ENCODE results near the gene NRG2.

NRG2 gene

GRCh38 chr5:140005145-140005591, 37.9 kb downstream of the NRG2 start:
- DNase-seq: no peak

- no peak for DNase-seq
Observed at GRCh38 chr5:140004174-140004573, 38.9 kb downstream of the NRG2 start.

GRCh38 chr5:140003519-140003918, 39.6 kb downstream of the NRG2 start:
- DNase-seq: no peak

- DNase-seq: no peak
Observed at GRCh38 chr5:140000332-140000731, 42.8 kb downstream of the NRG2 start.

- no peak for DNase-seq
Observed at GRCh38 chr5:139998837-139999236, 44.3 kb downstream of the NRG2 start.

GRCh38 chr5:139997276-139997675, 45.8 kb downstream of the NRG2 start:
- no peak for DNase-seq

- no peak for DNase-seq
Observed at GRCh38 chr5:139995929-139996328, 47.2 kb downstream of the NRG2 start.

GRCh38 chr5:139994234-139994633, 48.9 kb downstream of the NRG2 start:
- DNase-seq: no peak

GRCh38 chr5:139985733-139986132, 57.4 kb downstream of the NRG2 start:
- DNase-seq: no peak

GRCh38 chr5:139985290-139985689, 57.8 kb downstream of the NRG2 start:
- DNase-seq: no peak

- DNase-seq: no peak
Observed at GRCh38 chr5:139984816-139985215, 58.3 kb downstream of the NRG2 start.

- DNase-seq: no peak
Observed at GRCh38 chr5:139982975-139983240, 60.2 kb downstream of the NRG2 start.

- no peak for DNase-seq
Observed at GRCh38 chr5:139982157-139982974, 60.7 kb downstream of the NRG2 start.

- no peak for DNase-seq
Observed at GRCh38 chr5:139980765-139981164, 62.3 kb downstream of the NRG2 start.

- DNase-seq: no peak
Observed at GRCh38 chr5:139979943-139980342, 63.2 kb downstream of the NRG2 start.

GRCh38 chr5:139979518-139979917, 63.6 kb downstream of the NRG2 start:
- no peak for DNase-seq

- no peak for DNase-seq
Observed at GRCh38 chr5:139976703-139977102, 66.4 kb downstream of the NRG2 start.

- DNase-seq: no peak
Observed at GRCh38 chr5:139975942-139976341, 67.2 kb downstream of the NRG2 start.

- no peak for DNase-seq
Observed at GRCh38 chr5:139975306-139975705, 67.8 kb downstream of the NRG2 start.

- no peak for DNase-seq
Observed at GRCh38 chr5:139974661-139975060, 68.4 kb downstream of the NRG2 start.

GRCh38 chr5:139971202-139971725, 71.8 kb downstream of the NRG2 start:
- DNase-seq: no peak

- DNase-seq: no peak
Observed at GRCh38 chr5:139969318-139969717, 73.8 kb downstream of the NRG2 start.

- DNase-seq: peak; percentile 63 to 80 (median 74)
Observed at GRCh38 chr5:139968547-139969261, 74.4 kb downstream of the NRG2 start.

GRCh38 chr5:139967353-139967752, 75.7 kb downstream of the NRG2 start:
- DNase-seq: no peak
